Karpas-422 (cell line): ENCODE measurements around the gene TSC22D4. TPM values are rescaled to one million over a fixed set of nuclear protein-coding genes. Genes with fewer than 3 reads are reported as not detected.
"Not testable (repeated sequence)": the region's sequence is repeated elsewhere in the genome, so short reads cannot be mapped to it uniquely, and the experiment has no call there.

ENCODE experiments used
- DNase-seq: peaks from one replicate; pipeline ENCODE4 v3.0.0-alpha.2; 2015
- H2AFZ ChIP-seq: fragments of 200-600 bp; sonication (generic); 2 replicates; pipeline ENCODE4 v1.6.1; 2014; ENCODE audit warnings: antibody characterized with exemption, low read length, mixed read lengths
- H3K27ac ChIP-seq: fragments of 200-600 bp; sonication (generic); 2 replicates; pipeline ENCODE4 v1.5.1; 2014; ENCODE audit warnings: mild to moderate bottlenecking, low read length, moderate library complexity
- H3K27me3 ChIP-seq: fragments of 200-600 bp; sonication (generic); 2 replicates; pipeline ENCODE4 v1.6.1; 2014; ENCODE audit warnings: low read length, mixed read lengths
- H3K36me3 ChIP-seq: fragments of 200-600 bp; sonication (generic); 2 replicates; pipeline ENCODE4 v1.6.1; 2014; ENCODE audit warnings: low read length, mixed read lengths; ENCODE audit not compliant: insufficient read depth
- H3K4me1 ChIP-seq: fragments of 200-600 bp; sonication (generic); 2 replicates; pipeline ENCODE4 v1.6.1; 2014; ENCODE audit warnings: mild to moderate bottlenecking, low read length, mixed read lengths
- H3K4me2 ChIP-seq: fragments of 200-600 bp; sonication (generic); 2 replicates; pipeline ENCODE4 v1.6.1; 2014; ENCODE audit warnings: low read length, low read depth, mild to moderate bottlenecking; ENCODE audit not compliant: poor library complexity, severe bottlenecking
- H3K4me3 ChIP-seq: fragments of 200-600 bp; sonication (generic); 2 replicates; pipeline ENCODE4 v1.5.1; 2014; ENCODE audit warnings: mild to moderate bottlenecking, antibody characterized with exemption, low read length, mixed read lengths
- H3K79me2 ChIP-seq: fragments of 200-600 bp; sonication (generic); 2 replicates; pipeline ENCODE4 v1.6.1; 2014; ENCODE audit warnings: mild to moderate bottlenecking, low read length, mixed read lengths
- H3K9ac ChIP-seq: fragments of 200-600 bp; sonication (generic); 2 replicates; pipeline ENCODE4 v1.6.0; 2014; ENCODE audit warnings: low read length
- H3K9me2 ChIP-seq: fragments of 200-600 bp; sonication (generic), shearing (Covaris generic); replicated peaks from 2 replicates; pipeline ENCODE4 v1.6.0; 2014; ENCODE audit warnings: mild to moderate bottlenecking, low read length, moderate library complexity; ENCODE audit not compliant: insufficient read depth
- H3K9me3 ChIP-seq: fragments of 300-700, 200-600 bp; sonication (generic); 2 replicates; pipeline ENCODE4 v1.6.1; 2014; ENCODE audit warnings: low read length, mixed read lengths
- H4K20me1 ChIP-seq: fragments of 200-600 bp; sonication (generic); 2 replicates; pipeline ENCODE4 v1.6.1; 2014; ENCODE audit warnings: mild to moderate bottlenecking, antibody characterized with exemption, low read length, low read depth; ENCODE audit not compliant: insufficient read depth
- total RNA-seq: library from RNA; depleted of rRNA; stranded (reverse); fragments of >200 nt; shearing (Covaris generic); gene quantifications from 2 replicates; pipeline ENCODE4 v1.2.3, GENCODE V29; 2014; ENCODE audit warnings: low replicate concordance

The TSC22D4 gene
- total RNA-seq, 1 experiment from 2014 or later: 40.4 TPM

DNA sequence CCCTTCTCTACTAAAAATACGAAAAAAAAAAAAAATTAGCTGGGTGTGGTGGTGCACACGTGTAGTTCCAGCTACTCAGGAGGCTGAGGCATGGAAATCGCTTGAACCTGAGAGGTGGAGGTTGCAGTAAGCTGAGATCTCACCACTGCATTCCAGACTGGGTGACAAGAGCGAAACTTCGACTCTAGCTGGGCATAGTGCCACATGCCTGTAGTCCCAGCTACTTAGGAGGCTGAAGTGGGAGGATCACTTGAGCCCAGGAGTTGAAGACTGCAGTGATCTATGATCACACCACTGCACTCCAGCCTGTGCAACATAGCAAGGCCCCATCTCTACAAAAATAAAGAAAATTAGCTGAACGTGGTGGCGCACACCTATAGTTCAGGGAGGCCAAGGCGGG lies 13.7 kb downstream of the TSC22D4 start:
- Histone ChIP-seq H3K4me1 (no peaks in the 10 kb centered on the region), H3K9me3 (no peaks in the 10 kb centered on the region), H3K9ac (no peak overlapping the region), H3K27me3 (no peaks in the 10 kb centered on the region), H3K4me3 (no peak overlapping the region), H3K4me2 (no peak overlapping the region), H3K79me2 (no peaks in the 10 kb centered on the region), H3K36me3 (no peaks in the 10 kb centered on the region), H3K9me2 (no peaks in the 10 kb centered on the region), H4K20me1 (no peaks in the 10 kb centered on the region), H3K27ac (no peak overlapping the region), H2AFZ (no peak overlapping the region)
- no peak for DNase-seq

DNA sequence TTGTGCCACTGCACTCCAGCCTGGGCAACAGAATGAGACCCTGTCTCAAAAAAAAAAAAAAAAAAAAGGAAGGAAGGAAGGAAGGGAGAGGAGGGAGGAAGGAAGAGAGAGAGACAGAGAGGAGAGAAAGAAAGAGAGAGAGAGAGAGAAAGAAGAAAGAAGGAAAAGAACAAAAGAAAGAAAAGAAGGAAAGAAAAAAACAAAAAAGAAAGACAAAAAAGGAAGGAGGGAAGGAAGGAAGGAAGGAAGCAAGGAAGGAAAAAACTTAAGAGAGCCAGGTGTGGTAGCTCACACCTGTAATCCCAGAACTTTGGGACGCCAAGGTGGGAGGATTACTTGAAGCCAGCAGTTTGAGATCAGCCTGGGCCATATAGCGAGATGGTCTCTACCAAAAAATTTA lies 14.2 kb downstream of the TSC22D4 start:
- Histone ChIP-seq H3K4me2 (no peak overlapping the region), H3K9me2 (no peaks in the 10 kb centered on the region), H2AFZ (no peak overlapping the region), H3K9me3 (no peaks in the 10 kb centered on the region), H3K79me2 (no peaks in the 10 kb centered on the region), H3K4me3 (no peak overlapping the region), H3K27ac (no peak overlapping the region), H4K20me1 (no peaks in the 10 kb centered on the region), H3K9ac (no peak overlapping the region), H3K27me3 (no peaks in the 10 kb centered on the region), H3K4me1 (no peaks in the 10 kb centered on the region), H3K36me3 (no peaks in the 10 kb centered on the region)
- DNase-seq: no peak

DNA sequence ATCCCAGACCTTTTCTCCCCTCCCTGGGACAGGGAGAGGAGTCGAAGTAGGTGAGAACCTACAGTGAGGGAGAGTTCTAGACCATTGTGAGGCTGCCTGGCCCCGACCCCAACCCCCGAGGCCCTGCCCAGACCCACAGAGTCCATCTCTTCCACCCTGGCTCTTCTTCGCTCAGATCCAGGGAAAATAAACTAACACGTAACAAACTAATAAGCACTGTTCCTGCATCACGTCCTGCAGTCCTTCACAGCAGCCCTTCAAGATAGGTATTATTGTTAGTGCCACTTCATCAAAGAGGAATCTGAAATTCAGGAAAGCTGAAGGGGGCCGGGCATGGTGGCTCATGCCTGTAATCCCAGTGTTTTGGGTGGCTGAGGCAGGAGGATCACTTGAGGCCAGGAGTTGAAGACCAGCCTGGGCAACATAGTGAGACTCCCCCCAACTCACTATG lies 14.8 kb downstream of the TSC22D4 start, which contains the start of gene SPACDR:
TSS of gene SPACDR (minus strand) at position 51 of the 451 bp plus-strand sequence. CDS start 235 bp downstream, outside the sequence.
- no peaks in the 10 kb centered on the region for H3K36me3 ChIP-seq
- H2AFZ ChIP-seq: no peak within 1 kb of the TSS
- H3K4me2 ChIP-seq: no peak within 1 kb of the TSS
- no peaks in the 10 kb centered on the region for H3K27me3 ChIP-seq
- H3K9ac ChIP-seq: no peak within 1 kb of the TSS
- DNase-seq: no peak
- H4K20me1 ChIP-seq: no peaks in the 10 kb centered on the region
- H3K9me2 ChIP-seq: no peaks in the 10 kb centered on the region
- no peaks in the 10 kb centered on the region for H3K79me2 ChIP-seq
- H3K27ac ChIP-seq: no peak within 1 kb of the TSS
- H3K4me1 ChIP-seq: no peaks in the 10 kb centered on the region
- no peaks in the 10 kb centered on the region for H3K9me3 ChIP-seq
- H3K4me3 ChIP-seq: no peak within 1 kb of the TSS

DNA sequence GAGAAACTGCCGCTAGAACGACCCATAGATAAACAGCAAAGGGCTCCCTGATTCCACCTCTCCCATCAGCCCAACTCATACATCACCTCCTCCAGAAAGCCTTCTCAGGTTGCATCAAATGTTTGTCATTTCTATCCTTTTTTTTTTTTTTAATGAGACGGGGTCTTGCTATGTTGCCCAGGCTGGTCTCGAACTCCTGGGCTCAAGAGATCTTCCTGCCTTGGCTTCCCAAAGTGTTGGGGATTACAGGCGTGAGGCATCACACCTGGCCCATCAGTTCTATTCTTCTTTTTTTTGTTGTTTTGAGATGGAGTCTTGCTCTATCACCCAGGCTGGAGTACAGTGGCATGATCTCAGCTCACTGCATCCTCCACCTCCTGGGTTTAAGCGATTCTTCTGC lies 22.0 kb downstream of the TSC22D4 start:
- H3K4me2 ChIP-seq: no peak overlapping the region
- H4K20me1 ChIP-seq: no peaks in the 10 kb centered on the region
- no peaks in the 10 kb centered on the region for H3K79me2 ChIP-seq

DNA sequence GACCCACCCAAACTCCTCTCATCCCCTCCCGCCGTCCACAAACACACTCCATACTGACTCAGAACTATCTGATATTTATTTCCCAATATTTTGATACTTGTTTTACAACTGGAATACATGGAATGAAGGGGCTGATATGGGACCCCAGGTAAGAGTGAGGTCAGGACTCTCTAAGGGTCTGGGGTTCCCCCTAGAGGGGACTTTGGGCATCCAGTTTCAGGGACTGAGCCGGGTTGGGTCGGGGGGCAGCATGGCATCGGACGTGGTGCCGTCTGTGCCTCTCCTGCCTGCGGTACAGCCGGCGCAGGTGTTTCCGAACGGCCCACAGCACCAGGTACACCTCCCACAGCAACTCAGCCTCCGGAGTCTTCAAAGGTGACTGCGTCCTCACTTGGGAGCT lies 22.5 kb downstream of the TSC22D4 start:
- Histone ChIP-seq H4K20me1 (no peaks in the 10 kb centered on the region), H3K79me2 (no peaks in the 10 kb centered on the region), H3K9me2 (no peaks in the 10 kb centered on the region), H3K27ac (no peak overlapping the region), H3K9me3 (no peaks in the 10 kb centered on the region), H2AFZ (no peak overlapping the region), H3K4me1 (no peaks in the 10 kb centered on the region), H3K9ac (no peak overlapping the region), H3K4me3 (no peak overlapping the region), H3K36me3 (no peaks in the 10 kb centered on the region), H3K27me3 (no peaks in the 10 kb centered on the region), H3K4me2 (no peak overlapping the region)
- no peak for DNase-seq

More for the DNA sequence above, 22.0 kb downstream of the TSC22D4 start:
- Histone ChIP-seq H3K4me3 (no peak overlapping the region), H3K27ac (no peak overlapping the region), H2AFZ (no peak overlapping the region), H3K27me3 (no peaks in the 10 kb centered on the region), H3K9ac (no peak overlapping the region), H3K4me1 (no peaks in the 10 kb centered on the region), H3K9me3 (no peaks in the 10 kb centered on the region), H3K9me2 (no peaks in the 10 kb centered on the region), H3K36me3 (no peaks in the 10 kb centered on the region)
- DNase-seq: no peak

DNA sequence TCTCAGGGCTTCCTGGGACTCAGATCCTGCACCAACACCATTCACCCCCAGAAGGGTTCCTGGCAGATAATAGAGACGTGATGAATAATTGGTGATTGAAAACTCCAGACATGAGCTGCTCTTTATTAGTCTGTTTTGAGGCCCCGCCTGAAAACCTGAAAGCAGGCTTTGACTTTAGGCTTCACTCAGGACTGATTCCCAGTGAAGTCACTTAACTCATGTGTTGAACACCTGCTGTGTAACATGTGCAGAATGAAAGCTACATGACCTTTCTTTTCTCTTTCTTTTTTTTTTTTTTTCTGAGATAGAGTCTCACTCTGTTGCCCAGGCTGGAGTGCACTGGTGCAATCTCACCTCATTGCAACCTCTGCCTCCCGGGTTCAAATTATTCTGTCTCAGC lies 23.8 kb downstream of the TSC22D4 start:
- no peak overlapping the region for H3K9ac ChIP-seq
- DNase-seq: no peak
- H3K4me1 ChIP-seq: 0 out of 2 replicates have a peak, but pooled peaks cover 2% of the 10 kb centered on the region
- H4K20me1 ChIP-seq: no peaks in the 10 kb centered on the region
- no peak overlapping the region for H3K27ac ChIP-seq
- no peaks in the 10 kb centered on the region for H3K79me2 ChIP-seq
- H3K27me3 ChIP-seq: no peaks in the 10 kb centered on the region
- no peaks in the 10 kb centered on the region for H3K9me2 ChIP-seq
- no peaks in the 10 kb centered on the region for H3K9me3 ChIP-seq
- H3K4me3 ChIP-seq: no peak overlapping the region
- no peak overlapping the region for H2AFZ ChIP-seq
- no peaks in the 10 kb centered on the region for H3K36me3 ChIP-seq
- no peak overlapping the region for H3K4me2 ChIP-seq

DNA sequence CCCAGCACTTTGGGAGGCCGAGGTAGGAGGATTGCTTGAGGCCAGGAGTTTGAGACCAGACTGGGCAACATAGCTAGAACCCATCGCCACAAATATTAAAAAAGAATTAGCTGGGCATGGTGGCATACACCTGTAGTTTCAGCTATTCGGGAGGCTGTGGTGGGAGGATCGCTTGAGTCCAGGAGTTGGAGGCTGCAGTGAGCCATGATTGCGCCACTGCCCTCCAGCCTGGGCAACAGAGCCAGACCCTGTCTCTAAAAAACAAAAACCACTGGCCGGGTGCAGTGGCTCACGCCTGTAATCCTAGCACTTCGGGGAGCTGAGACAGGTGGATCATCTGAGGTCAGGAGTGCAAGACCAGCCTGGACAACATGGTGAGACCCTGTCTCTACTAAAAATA lies 25.2 kb downstream of the TSC22D4 start:
- not testable (repeated sequence) for H3K36me3 ChIP-seq

DNA sequence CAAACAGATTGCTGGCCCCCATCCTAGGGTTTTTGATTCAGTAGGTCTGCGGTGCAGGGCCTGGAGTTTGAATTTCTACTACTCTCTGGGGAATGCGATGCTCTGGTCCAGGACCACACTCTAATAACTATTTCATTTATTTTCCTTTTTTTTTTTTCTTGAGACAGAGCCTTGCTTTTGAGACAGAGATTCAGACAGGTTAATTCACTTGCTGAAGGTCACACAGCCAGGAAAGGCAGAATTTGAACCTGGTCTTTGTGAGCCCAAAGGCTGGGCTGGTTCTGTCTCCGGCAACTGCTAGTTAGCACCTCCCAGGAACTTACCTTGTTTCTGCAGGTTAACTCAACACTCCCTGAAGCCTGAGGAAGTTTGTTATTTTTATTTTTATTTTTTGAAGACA lies 26.5 kb downstream of the TSC22D4 start:
- Histone ChIP-seq H3K4me2 (no peak overlapping the region), H4K20me1 (no peaks in the 10 kb centered on the region), H3K27ac (no peak overlapping the region), H3K4me3 (no peak overlapping the region), H3K4me1 (0 out of 2 replicates have a peak, but pooled peaks cover 2% of the 10 kb centered on the region), H3K9ac (no peak overlapping the region), H2AFZ (no peak overlapping the region), H3K79me2 (no peaks in the 10 kb centered on the region), H3K9me2 (no peaks in the 10 kb centered on the region), H3K9me3 (no peaks in the 10 kb centered on the region), H3K36me3 (no peaks in the 10 kb centered on the region), H3K27me3 (no peaks in the 10 kb centered on the region)
- peak; percentile 15 for DNase-seq

More for the DNA sequence above, 25.2 kb downstream of the TSC22D4 start:
- H3K27me3 ChIP-seq, H3K9ac ChIP-seq, H3K4me3 ChIP-seq, H3K79me2 ChIP-seq, H3K4me1 ChIP-seq, H3K9me3 ChIP-seq, H3K27ac ChIP-seq, H3K4me2 ChIP-seq, H3K9me2 ChIP-seq, H4K20me1 ChIP-seq, H2AFZ ChIP-seq: not testable (repeated sequence)
- DNase-seq: peak; percentile 17
